ENCODE results near the gene VPS41.

Gene VPS41

DNA sequence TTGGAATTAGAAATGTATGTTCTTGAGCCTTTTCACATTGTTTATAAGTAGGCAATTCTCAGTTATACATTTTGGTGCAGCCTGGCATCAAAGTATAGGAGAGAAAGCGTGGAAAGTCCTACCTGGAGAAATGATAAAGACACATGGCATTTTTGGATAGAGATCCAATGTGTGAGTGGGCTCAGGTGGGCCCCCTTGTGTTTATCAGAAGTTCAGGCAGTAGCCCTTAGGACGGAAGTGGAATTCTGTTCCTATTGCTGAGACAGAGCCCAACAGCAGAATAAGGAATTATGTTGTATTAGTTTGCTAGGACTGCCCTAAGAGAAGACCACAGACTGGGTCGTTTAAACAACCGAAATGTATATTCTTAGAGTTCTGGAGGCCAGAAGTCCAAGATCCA lies 192.6 kb downstream of the VPS41 start:
- DNase-seq: no peak

DNA sequence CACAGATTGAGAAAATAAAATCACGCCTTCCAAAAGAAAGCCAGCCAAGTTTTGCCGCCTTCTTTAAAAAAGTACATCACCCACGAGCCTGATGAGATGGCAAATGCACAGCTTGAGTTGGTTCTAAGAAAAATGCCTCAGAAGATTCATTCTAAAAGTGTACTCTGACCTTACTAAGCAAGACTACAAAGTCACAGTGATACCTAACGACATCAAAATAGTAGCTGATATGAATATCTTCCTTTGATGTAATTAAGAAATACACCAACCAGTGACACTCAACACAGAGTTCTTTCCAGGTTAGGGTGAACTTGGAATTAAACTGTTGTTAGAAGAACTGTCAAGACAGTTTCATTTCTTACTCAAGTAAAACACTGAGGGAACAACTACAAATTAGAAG lies 199.9 kb downstream of the VPS41 start:
- no peak for DNase-seq

GRCh38 chr7:38704751-38705150 lies 204.2 kb downstream of the VPS41 start:
- DNase-seq: no peak

DNA sequence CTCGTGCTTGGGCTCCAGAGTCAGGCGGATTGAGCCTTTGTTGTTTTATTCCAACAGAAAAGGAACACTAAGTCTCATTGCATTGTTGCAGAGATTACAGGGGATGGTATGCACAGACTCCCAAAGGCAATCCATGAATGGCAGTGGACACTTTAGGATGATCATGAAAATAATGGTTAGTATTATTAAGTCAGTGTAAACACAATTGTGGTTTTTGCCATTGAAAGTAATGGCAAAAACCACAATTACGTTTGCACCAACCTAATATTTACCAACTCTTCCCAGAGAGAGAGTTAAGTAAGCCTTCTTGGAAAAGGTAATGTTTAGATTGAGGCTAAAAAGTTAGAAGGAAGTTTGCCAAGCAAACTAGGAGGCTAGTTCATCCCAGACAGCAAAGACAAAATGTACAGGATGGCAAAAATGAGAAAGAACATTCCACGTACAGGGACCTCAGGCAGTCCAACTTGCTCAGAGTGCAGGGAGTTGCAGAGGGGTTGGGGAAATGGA lies 204.9 kb downstream of the VPS41 start:
- no peak for DNase-seq

DNA sequence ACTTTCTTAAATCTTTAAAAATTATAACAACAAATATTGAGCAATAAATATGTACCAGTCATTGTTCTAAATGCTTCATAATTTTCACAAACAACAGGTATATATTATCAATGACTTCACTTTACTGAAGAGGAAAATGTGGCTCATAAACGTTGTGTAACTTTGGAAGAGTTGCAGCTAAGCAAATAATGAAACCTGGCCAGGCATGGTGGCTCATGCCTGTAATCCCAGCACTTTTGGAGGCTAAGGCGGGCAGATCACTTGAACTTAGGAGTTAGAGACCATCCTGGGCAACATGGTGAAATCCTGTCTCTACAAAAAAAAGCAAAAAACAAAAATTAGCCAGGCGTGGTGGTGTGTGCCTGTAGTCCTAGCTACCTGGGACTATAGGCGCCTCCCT lies 205.9 kb downstream of the VPS41 start:
- no peak for DNase-seq

GRCh38 chr7:38702002-38702535 lies 206.9 kb downstream of the VPS41 start:
- DNase-seq: no peak

- no peak for DNase-seq
Observed at GRCh38 chr7:38700116-38700515, 208.9 kb downstream of the VPS41 start.

DNA sequence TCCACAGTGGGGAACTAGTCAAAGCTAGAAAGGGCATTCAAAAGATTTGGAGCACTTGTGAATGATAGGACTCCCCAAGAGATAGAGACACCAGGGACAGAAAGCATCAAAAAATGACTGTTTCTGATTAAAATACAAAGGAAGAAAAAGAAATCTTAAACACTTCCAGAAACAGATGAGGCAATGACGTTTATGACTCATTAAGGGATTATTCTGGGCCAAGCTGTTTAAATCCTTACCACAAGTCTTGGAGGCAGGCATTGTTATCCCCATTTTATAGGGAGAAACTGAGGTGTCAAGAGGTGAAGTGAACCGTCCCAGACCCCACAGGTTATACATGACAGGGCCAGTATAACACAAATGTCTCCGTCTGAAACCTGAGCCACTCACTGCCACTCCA lies 209.5 kb downstream of the VPS41 start:
- no peak for DNase-seq

DNA sequence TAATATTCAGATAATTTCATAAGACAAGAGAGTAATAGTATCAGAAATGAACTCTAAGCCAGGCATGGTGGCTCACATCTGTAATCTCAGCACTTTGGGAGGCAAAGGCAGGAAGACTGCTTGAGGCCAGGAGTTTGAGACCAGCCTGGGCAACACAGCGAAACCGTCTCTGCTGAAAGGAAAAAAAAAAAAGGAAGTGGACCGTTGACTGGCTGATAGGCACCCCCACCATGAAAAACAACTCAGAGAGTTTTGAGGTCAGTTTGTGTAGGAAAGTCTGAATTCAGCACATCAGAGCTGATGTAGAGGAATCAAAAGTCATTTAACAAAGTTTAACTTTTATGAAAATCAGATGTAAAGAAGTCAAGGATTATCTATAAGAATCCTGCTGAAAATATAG lies 214.7 kb downstream of the VPS41 start:
- DNase-seq: no peak

DNA sequence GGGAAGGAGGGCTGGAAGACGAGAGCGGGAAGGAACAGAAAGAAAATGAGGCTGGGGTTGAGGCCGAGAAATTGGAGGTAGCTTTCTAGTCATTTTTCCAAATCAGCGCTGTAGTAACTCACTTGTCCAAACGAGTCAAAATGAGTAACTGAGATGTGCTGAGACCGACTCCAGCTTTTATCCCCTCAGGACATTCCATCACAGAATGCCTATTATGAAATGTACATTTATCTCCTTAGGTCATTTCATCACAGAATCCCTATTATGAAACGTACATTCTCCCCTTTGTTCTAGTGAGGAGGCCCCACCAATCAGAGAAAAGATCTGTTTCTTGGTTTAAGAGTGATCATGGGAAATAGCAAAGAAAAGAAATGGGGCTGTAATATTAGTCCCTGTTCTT lies 222.1 kb downstream of the VPS41 start:
- DNase-seq: no peak

GRCh38 chr7:38685851-38686250 lies 223.1 kb downstream of the VPS41 start:
- no peak for DNase-seq

DNA sequence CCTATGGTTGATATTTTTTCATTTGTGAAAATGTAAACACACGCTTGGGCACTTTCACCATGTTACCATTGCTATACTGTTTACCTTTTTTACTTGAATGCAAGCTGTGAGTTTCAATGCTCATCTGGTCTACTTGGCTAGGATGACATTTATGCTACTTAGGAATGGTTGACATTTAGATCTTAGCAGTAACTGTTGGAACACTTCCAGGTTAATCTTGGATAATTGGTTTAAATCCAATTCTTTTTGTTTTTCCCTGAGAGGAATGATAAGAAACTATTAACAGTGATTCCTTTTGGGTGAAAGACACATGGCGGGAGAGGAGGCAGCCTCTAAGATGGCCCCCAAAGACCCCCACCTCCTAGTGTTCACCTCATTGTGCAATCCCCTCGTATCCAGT lies 226.4 kb downstream of the VPS41 start:
- no peak for DNase-seq

DNA sequence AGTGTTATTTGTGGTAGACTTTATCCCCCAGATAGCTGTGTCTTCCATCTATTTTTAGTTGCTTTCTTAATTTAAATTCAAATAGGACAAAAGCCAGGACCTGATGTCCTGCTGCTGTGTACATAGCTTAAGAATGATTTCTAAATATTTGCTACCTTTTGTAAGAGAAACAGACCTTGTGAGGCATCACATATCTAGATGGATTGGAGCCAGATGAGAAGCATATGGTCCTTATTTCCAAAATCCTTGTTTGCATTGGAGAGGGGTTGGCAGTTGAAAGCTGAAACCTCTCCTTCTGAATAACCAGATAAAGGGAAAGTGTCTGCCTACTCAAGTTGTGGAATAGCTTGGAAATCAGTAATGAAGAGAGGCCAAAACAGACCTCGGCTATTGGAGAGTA lies 227.1 kb downstream of the VPS41 start:
- no peak for DNase-seq

DNA sequence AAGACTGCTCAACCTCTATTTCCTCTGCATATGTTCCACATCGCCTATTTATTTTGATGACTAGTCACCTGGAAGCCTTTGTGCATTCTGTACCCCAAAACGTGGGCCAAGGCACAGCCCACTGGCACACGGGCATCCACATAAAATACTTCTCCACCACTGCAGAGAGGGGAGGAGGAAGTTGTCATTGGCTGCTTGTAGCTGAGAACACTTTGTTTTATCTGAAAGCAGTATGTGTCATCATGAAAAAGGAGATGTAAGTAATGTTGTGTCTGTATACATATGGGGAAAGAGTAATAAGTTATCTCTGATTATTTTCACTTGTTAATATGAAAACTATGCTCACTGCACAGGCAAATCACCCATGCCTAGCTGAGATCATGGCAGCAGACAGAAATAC lies 229.6 kb downstream of the VPS41 start:
- DNase-seq: no peak

DNA sequence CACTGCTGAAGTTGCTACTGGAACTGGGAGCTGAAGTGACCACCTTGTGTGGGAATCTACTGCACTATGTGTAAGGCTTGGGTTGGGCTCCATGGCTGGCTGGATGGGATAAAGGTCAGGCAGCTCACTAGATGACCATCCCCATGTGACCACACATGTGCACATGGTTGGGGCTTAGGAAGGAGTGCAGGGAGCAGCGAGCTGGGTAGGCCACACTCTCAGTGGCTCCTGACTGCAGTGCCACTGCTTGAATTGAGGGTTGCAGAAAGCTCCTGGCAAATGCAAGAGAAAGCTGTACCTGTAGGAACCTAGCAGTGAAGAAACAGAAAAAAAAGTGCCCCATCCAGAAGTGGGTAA lies 230.3 kb downstream of the VPS41 start:
- no peak for DNase-seq

DNA sequence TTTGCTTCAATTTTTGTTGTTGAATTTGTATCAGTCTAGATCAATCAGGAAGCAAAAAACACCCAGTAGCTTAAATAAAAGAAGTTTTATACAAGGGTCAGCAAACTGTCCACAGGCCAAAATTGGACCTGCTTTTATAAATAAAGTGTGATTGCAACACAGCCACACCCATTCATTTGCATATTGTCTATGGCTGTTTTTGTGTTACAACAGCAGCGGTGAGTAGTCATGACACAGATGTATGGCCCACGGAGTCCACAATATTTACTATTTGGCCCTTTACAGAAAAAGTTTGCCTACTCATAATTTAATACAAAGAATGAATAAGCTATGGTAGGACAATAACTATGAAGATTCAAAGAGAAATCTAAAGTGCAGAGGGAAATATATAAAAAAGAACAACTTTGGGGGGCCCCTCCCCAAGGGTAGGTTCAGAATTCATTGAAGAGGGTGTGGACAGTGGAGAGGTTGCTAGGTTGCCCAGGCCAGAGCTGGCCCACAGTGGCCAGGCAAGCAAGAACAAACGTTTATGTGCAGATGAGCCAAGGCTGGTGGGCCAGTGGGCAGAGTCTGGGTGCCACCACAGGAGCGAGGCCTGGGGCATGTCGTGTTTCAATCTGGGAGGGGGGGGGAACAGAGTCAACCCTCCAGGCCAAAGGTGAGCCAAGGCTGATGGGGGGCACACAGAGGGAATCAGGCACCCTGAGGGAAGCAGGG lies 230.9 kb downstream of the VPS41 start:
- no peak for DNase-seq

- no peak for DNase-seq
Observed at GRCh38 chr7:38675494-38676106, 233.4 kb downstream of the VPS41 start.

DNA sequence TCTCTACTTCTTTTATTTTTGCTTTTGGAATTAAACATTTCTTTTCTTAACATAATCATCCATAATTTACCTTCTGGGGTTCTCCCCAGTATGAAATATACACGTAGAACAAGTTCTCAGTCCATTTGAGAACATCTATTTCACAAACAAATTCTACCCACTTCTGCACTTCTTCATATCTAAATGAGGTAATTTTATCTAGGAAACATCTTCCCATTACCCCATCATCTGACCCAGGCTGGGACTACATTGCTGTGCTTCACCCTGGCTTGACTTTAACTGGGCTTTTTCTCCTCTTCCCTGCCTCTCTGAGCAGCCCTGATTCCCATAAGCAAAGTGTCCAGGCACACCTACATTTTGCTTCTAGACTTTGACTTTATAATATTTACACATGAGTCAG lies 234.5 kb downstream of the VPS41 start:
- DNase-seq: no peak

DNA sequence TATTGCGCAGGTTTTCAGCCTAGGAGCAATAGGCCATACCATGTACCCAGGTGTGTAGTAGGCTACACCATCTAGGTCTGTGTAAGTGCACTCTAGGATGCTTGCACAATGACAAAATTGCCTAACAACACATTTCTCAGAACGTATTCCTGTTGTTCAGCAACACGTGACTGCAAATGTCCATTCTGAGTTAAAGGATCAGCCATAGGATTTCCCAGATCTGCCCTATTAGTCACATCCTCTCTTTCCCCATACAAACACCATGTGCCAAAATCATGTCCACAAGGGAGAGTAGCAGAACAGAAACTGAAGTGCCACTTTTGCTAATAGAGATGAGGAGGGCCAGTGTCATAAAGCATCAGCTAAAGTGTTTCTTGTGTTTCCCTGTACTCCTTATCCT lies 235.2 kb downstream of the VPS41 start:
- DNase-seq: no peak

All from NCI-H1105 (cell line).